GM12878 (cell line): ENCODE results near the gene KDM8. TPM values are rescaled to one million over a fixed set of nuclear protein-coding genes. Genes with fewer than 3 reads are reported as not detected.

Experiments
- ATF2 ChIP-seq: IDR thresholded peaks from 2 replicates; pipeline ENCODE4 v1.6.1; 2012; ENCODE audit warnings: low read length, inconsistent platforms
- ATF3 ChIP-seq: IDR thresholded peaks from 2 replicates; pipeline ENCODE4 v1.6.1; 2011; ENCODE audit warnings: low read depth, mild to moderate bottlenecking, low read length, moderate library complexity, borderline replicate concordance; ENCODE audit errors: extremely low read depth
- PRDM15 ChIP-seq: fragments of 450-650 bp; formaldehyde crosslinking; IDR thresholded peaks from 2 replicates; pipeline ENCODE4 v1.4.0; 2020; ENCODE audit warnings: mild to moderate bottlenecking, moderate library complexity
- USF2 ChIP-seq: IDR thresholded peaks from 2 replicates; pipeline ENCODE4 v1.6.1; 2011; ENCODE audit warnings: low read depth, low read length, improper control_type of control experiment, borderline replicate concordance
- polyA plus RNA-seq, 11 experiments: library from polyadenylated mRNA; depleted of rRNA in 4 of 11; unstranded in 6 of 11; stranded (reverse) in 5 of 11; fragments of >200 nt; fragmentation: Nextera tagmentation in 4 of 11; fragmentation: Illumina TruSeq in 1 of 11; extraction: Ambion mirVana in 4 of 11; extraction: Trizol in 1 of 11; gene quantifications; 1 replicate in 1 of 11; 2 replicates in 10 of 11; pipeline versions ENCODE4 v1.2.1 to v1.2.3, GENCODE V29; 2011 to 2016; ENCODE audit warnings: inconsistent platforms in 2 of 11, missing spikeins in 2 of 11, low read depth in 1 of 11
- total RNA-seq, 4 experiments: library from RNA; depleted of rRNA in 3 of 4; stranded (reverse); fragments of >200 nt in 3 of 4; fragmentation: Illumina TruSeq in 1 of 4; extraction: Trizol in 1 of 4; gene quantifications; 2 replicates each; pipeline versions ENCODE4 v1.2.1 to v1.2.3, GENCODE V29; 2013 to 2021

The KDM8 gene
- total and polyA plus RNA-seq, 10 of the 15 experiments (the other 5 are each of a cell fraction or from before 2014, with no cell fraction given): 0.79 to 8.9 (median 5.8) TPM

- no peak for TF ChIP-seq PRDM15 (CRISPR knock-in tag)
- no peak for TF ChIP-seq USF2
- no peak for TF ChIP-seq ATF3
- no peak for TF ChIP-seq ATF2
- TF ChIP-seq, all 136 proteins: peak for 58
Observed at GRCh38 chr16:27268376-27269299, 65.3 kb downstream of the KDM8 start, which contains the start of gene NSMCE1 (continued).
